PC-9 (cell line): Measurements from ENCODE around the gene IQCK. TPM values are rescaled to one million over a fixed set of nuclear protein-coding genes. Genes with fewer than 3 reads are reported as not detected.

Experiments
- BruUV-seq: library from RNA; stranded (reverse); fragments of 400-500 nt; replicated peaks from 2 replicates; lab custom pipeline; 2021; lab: Mats Ljungman, UMichigan
- CTCF ChIA-PET: fragments of 300-600 bp; sonication (Branson Sonifier 250); formaldehyde crosslinking; loops from one replicate; lab custom pipeline; 2022; ENCODE audit warnings: antibody characterized with exemption; lab: Charles Lee
- POLR2A ChIA-PET: fragments of 300-600 bp; sonication (Branson Sonifier 250); formaldehyde crosslinking; loops from one replicate; lab custom pipeline; 2022; ENCODE audit warnings: antibody characterized with exemption; ENCODE audit not compliant: unreplicated experiment; lab: Charles Lee
- DNase-seq, 2 experiments: peaks; one replicate each; pipeline versions ENCODE4 v3.0.0 to v3.0.0-alpha.2; 2015 to 2022; ENCODE audit warnings: mixed read lengths in 1 of 2
- H2AFZ ChIP-seq: fragments of 200-600 bp; sonication (generic); 2 replicates; pipeline ENCODE4 v1.8.1; 2017; ENCODE audit warnings: antibody characterized with exemption
- H3F3A ChIP-seq: fragments of 200-600 bp; sonication (generic); 2 replicates; pipeline ENCODE4 v1.8.1; 2017; ENCODE audit warnings: antibody characterized with exemption, mild to moderate bottlenecking, low read depth; ENCODE audit not compliant: insufficient read depth
- H3K27ac ChIP-seq: fragments of 200-600 bp; sonication (generic); 2 replicates; pipeline ENCODE4 v1.6.1; 2016; ENCODE audit warnings: mixed run types
- H3K27me3 ChIP-seq: fragments of 200-600 bp; sonication (generic); 2 replicates; pipeline ENCODE4 v1.6.1; 2016; ENCODE audit warnings: low read depth, mixed run types; ENCODE audit not compliant: insufficient read depth
- H3K36me3 ChIP-seq: fragments of 200-600 bp; sonication (generic); 2 replicates; pipeline ENCODE4 v1.6.1; 2016; ENCODE audit warnings: low read depth, mixed run types
- H3K4me1 ChIP-seq: fragments of 200-600 bp; sonication (generic); replicated peaks from 2 replicates; pipeline ENCODE4 v1.6.1; 2016; ENCODE audit warnings: mixed run types; ENCODE audit not compliant: insufficient read depth
- H3K4me2 ChIP-seq: fragments of 200-600 bp; sonication (generic); 2 replicates; pipeline ENCODE4 v1.6.1; 2017; ENCODE audit warnings: mixed run types
- H3K4me3 ChIP-seq: fragments of 200-600 bp; sonication (generic); 2 replicates; pipeline ENCODE4 v1.6.1; 2016; ENCODE audit warnings: mixed run types
- H3K79me2 ChIP-seq: fragments of 200-600 bp; sonication (generic); 2 replicates; pipeline ENCODE4 v1.6.1; 2017; ENCODE audit warnings: low read depth, mixed run types
- H3K9me2 ChIP-seq: fragments of 200-600 bp; sonication (generic); 2 replicates; pipeline ENCODE4 v1.8.1; 2017; ENCODE audit warnings: mild to moderate bottlenecking; ENCODE audit not compliant: insufficient read depth
- H3K9me3 ChIP-seq: fragments of 200-600 bp; sonication (generic); 2 replicates; pipeline ENCODE4 v1.8.1; 2016; ENCODE audit warnings: low read depth; ENCODE audit not compliant: insufficient read depth
- H4K20me1 ChIP-seq: fragments of 200-600 bp; sonication (generic); 2 replicates; pipeline ENCODE4 v1.8.1; 2017; ENCODE audit not compliant: insufficient read depth
- CTCF ChIP-seq: fragments of 200-600 bp; sonication (generic); conservative IDR thresholded peaks from 2 replicates; pipeline ENCODE4 v1.6.1; 2017; ENCODE audit warnings: mixed run types, antibody characterized with exemption, mild to moderate bottlenecking, moderate library complexity
- EZH2 ChIP-seq: fragments of 200-600 bp; sonication (generic); IDR thresholded peaks from 2 replicates; pipeline ENCODE4 v1.8.0; 2017; ENCODE audit warnings: antibody characterized with exemption, low read depth
- intact Hi-C: fragments of 100-400 bp; cut with micrococcal nuclease; formaldehyde crosslinking; loops from one replicate; pipeline ENCODE4 v1.10.0; 2022; ENCODE audit not compliant: unreplicated experiment
- total RNA-seq: library from RNA; stranded (reverse); gene quantifications from 2 replicates; pipeline ENCODE4 v1.2.3, GENCODE V29; 2021

The IQCK gene
- total RNA-seq, 1 experiment from 2014 or later = 21.6 TPM

DNA sequence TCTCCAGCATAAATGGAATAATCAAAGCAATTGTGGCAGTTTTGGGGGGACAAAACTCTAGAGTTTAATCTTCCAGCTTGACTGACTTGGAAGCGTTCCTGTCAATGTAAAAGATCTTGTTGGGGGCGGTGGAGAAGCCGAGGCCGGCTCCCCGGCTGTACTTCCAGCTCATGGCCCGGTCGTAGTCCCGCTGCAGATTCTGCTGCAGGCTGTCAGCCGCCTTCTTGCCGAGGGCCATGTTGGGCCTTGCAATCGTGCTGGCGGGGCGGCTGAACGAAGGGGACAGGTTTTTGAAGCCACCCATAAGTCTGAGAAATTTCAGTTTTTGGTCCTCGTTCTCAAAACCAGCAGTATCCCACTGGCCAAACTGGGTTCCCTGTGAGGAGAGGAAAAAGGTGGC, 11.2 kb upstream of the IQCK start:
- H2AFZ ChIP-seq = no peak overlapping the region
- ChIA-PET CTCF (no interaction called here), POLR2A (no interaction called here)
- H3K9me3 ChIP-seq = no peaks in the 10 kb centered on the region
- BruUV-seq = no TSS peak
- H3K27me3 ChIP-seq = no peaks in the 10 kb centered on the region
- no peak for DNase-seq
- H3K4me1 ChIP-seq = no peaks in the 10 kb centered on the region
- H3K4me2 ChIP-seq = no peak overlapping the region
- intact Hi-C loops = no loop called here
- H3K79me2 ChIP-seq = peaks cover 10% of the 10 kb centered on the region; the same call in 1 of the 2 replicates
- peaks cover 7% of the 10 kb centered on the region; the same call in 1 of the 2 replicates for H4K20me1 ChIP-seq
- H3K4me3 ChIP-seq = no peak overlapping the region
- H3K36me3 ChIP-seq = peaks cover 37% of the 10 kb centered on the region
- H3K9me2 ChIP-seq = no peaks in the 10 kb centered on the region
- H3K27ac ChIP-seq = no peak overlapping the region
- H3F3A ChIP-seq = peaks cover 7% of the 10 kb centered on the region; the same call in 1 of the 2 replicates
- TF ChIP-seq EZH2 (no peak), CTCF (no peak)

DNA sequence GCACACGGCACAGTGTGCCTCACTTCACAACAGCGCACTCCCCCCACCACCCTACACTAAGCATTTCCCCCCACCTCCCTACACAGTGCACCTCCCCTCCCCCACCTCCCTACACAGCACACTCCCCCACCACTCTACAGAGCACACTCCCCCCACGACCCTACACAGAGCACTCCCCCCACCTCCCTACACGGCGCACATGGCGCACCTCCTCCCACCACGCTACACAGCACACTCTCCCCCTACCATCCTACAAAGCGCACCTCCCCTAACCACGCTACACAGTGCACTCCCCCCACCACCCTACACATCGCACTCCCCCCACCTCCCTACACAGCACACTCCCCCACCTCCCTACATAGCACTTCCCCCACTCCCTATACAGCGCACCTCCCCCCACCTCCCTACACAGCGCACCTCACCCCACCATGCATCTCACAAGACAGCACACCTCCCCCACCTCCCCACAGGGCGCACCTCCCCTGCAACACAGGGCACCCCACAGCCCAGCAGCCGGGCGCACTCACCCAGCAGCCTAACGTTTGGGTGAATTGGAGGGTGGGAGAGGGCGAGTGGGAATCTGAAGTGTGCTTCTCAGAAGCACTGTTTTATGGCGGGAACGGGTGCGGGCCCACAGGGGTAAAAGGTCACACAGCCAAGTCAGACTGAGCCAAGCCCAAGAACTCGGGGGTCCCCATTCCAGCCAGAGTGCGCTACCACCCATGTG, 10.3 kb upstream of the IQCK start:
- Histone ChIP-seq H3K27ac (no peak overlapping the region), H3K9me2 (no peaks in the 10 kb centered on the region), H3F3A (peaks cover 4% of the 10 kb centered on the region; the same call in 1 of the 2 replicates), H3K4me1 (no peaks in the 10 kb centered on the region), H4K20me1 (peaks cover 16% of the 10 kb centered on the region; the same call in 1 of the 2 replicates), H3K27me3 (no peaks in the 10 kb centered on the region), H2AFZ (no peak overlapping the region), H3K79me2 (peaks cover 19% of the 10 kb centered on the region), H3K9me3 (no peaks in the 10 kb centered on the region), H3K36me3 (peaks cover 40% of the 10 kb centered on the region), H3K4me2 (no peak overlapping the region), H3K4me3 (no peak overlapping the region)
- intact Hi-C loops = no loop called here
- ChIA-PET CTCF (no interaction called here), POLR2A (no interaction called here)
- no TSS peak for BruUV-seq
- no peak for TF ChIP-seq EZH2
- TF ChIP-seq CTCF = no peak
- DNase-seq = no peak

DNA sequence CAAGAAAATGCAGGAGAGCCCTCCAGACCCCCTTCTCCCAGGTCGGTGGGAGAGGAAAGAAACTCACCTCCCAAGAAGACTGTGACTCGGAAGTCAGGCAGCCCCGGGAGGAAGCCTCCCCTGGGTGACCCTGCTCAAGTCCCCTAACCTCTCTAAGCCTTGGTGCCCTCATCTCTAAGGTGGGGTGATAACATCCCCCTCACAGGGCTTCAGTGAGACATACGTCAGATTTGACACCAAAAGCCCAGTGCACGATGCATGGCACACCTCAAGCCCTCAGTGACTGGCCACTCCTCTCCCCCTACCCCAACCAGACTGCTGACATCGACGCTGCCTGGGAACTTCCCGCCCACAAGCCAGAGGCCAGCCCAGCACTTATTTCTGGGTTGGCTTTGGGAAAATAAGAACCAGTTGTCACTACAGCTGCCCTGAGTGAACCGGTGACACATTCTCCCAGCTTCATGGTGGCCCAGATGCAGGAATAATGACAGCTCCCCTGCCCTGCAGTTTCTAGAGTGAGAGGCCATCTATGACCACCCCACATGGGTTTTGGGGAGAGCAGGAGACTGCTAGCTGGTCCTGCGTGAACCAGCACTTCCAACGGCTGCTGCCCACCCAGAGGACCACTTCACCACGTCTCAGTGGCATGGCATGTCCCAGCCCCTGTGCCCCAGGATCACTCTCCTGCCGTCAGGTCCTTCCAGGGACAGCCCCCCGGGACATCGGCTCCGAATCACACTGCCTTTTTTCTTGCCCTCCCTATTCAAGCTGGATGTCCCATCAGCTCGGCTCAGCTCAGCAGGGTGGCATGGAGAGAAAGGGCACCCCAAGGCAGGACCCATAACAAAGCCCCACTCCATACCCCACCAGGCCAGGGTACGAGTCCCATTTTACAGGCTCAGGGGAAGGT, 9.5 kb upstream of the IQCK start:
- no peaks in the 10 kb centered on the region for H3K27me3 ChIP-seq
- H3K4me1 ChIP-seq = no peaks in the 10 kb centered on the region
- peaks cover 17% of the 10 kb centered on the region; the same call in 1 of the 2 replicates for H4K20me1 ChIP-seq
- intact Hi-C loops = no loop called here
- H3K27ac ChIP-seq = no peak overlapping the region
- TF ChIP-seq EZH2 = no peak
- TF ChIP-seq CTCF = no peak
- H3K9me2 ChIP-seq = no peaks in the 10 kb centered on the region
- BruUV-seq = no TSS peak
- H3K79me2 ChIP-seq = peaks cover 22% of the 10 kb centered on the region
- CTCF ChIA-PET = no interaction called here
- no peak overlapping the region for H2AFZ ChIP-seq
- H3K4me3 ChIP-seq = no peak overlapping the region
- no peak overlapping the region for H3K4me2 ChIP-seq
- POLR2A ChIA-PET = no interaction called here
- H3K36me3 ChIP-seq = peaks cover 34% of the 10 kb centered on the region
- no peak for DNase-seq
- 0 out of 2 replicates have a peak, but pooled peaks cover 4% of the 10 kb centered on the region for H3F3A ChIP-seq
- H3K9me3 ChIP-seq = no peaks in the 10 kb centered on the region
